Activated CD4-positive, alpha-beta T cell treated with anti-CD3 and anti-CD28 coated beads, Interleukin-2, amount 10 ng/mL, durations not matched to agents 7 days and 5 days (primary cell): ENCODE measurements around the gene TENM4. TPM values are rescaled to one million over a fixed set of nuclear protein-coding genes. Genes with fewer than 3 reads are reported as not detected.

Experiments
- CTCF ChIA-PET: fragments of 350-600 bp; sonication (Branson Sonifier 250); formaldehyde crosslinking; loops from one replicate; lab custom pipeline; 2021; ENCODE audit warnings: antibody characterized with exemption; lab: Charles Lee
- POLR2A ChIA-PET: fragments of 350-600 bp; sonication (Branson Sonifier 250); formaldehyde crosslinking; loops from one replicate; lab custom pipeline; 2021; ENCODE audit warnings: antibody characterized with exemption; lab: Charles Lee
- DNase-seq: peaks from one replicate; pipeline ENCODE4 v3.0.0-alpha.2; 2020
- H3K27ac Mint-ChIP-seq: one replicate; pipeline ENCODE4 v1.8.0; 2021; ENCODE audit warnings: mild to moderate bottlenecking, moderate library complexity, mixed read lengths
- H3K27me3 Mint-ChIP-seq: one replicate; pipeline ENCODE4 v1.8.0; 2021; ENCODE audit warnings: mixed read lengths
- H3K36me3 Mint-ChIP-seq: one replicate; pipeline ENCODE4 v1.8.0; 2021; ENCODE audit warnings: low read depth, mixed read lengths
- H3K4me1 Mint-ChIP-seq: one replicate; pipeline ENCODE4 v1.8.0; 2021; ENCODE audit warnings: mixed read lengths
- H3K4me3 Mint-ChIP-seq: one replicate; pipeline ENCODE4 v1.8.0; 2021; ENCODE audit warnings: mild to moderate bottlenecking, moderate library complexity, mixed read lengths
- H3K9me3 Mint-ChIP-seq: one replicate; pipeline ENCODE4 v1.8.0; 2021; ENCODE audit warnings: mixed read lengths
- total RNA-seq, 2 experiments: library from RNA; stranded (reverse); gene quantifications; one replicate each; pipeline ENCODE4 v1.2.3, GENCODE V29; 2021

TENM4 gene
- total RNA-seq, 2 experiments from 2014 or later, result not detected

- no peak for DNase-seq
- ChIA-PET CTCF (interaction anchor here (3.8 kb wide), 1 partner anchor 9 kb away, joined by 16 read pairs; no protein-coding TSS in a partner anchor), POLR2A (no interaction called here)
- Mint-ChIP-seq H3K36me3 (no peaks in the 10 kb centered on the region), H3K4me1 (no peaks in the 10 kb centered on the region), H3K27me3 (no peaks in the 10 kb centered on the region), H3K9me3 (no peaks in the 10 kb centered on the region), H3K27ac (no peak overlapping the region), H3K4me3 (no peak overlapping the region)
These were observed 786.0 kb downstream of the TENM4 start for GRCh38 chr11:78654866-78655265.

- H3K4me1 Mint-ChIP-seq, result no peaks in the 10 kb centered on the region
- H3K9me3 Mint-ChIP-seq, result no peaks in the 10 kb centered on the region
- no peaks in the 10 kb centered on the region for H3K27me3 Mint-ChIP-seq
- H3K4me3 Mint-ChIP-seq, result no peak overlapping the region
- H3K36me3 Mint-ChIP-seq, result no peaks in the 10 kb centered on the region
- H3K27ac Mint-ChIP-seq, result no peak overlapping the region
- ChIA-PET POLR2A (no interaction called here), CTCF (no interaction called here)
- DNase-seq, result no peak
These were observed 786.8 kb downstream of the TENM4 start for GRCh38 chr11:78654071-78654470.

GRCh38 chr11:78653294-78653909 lies 787.4 kb downstream of the TENM4 start:
- no peaks in the 10 kb centered on the region for H3K4me1 Mint-ChIP-seq
- DNase-seq, result no peak
- no peaks in the 10 kb centered on the region for H3K36me3 Mint-ChIP-seq
- H3K27me3 Mint-ChIP-seq, result no peaks in the 10 kb centered on the region
- H3K4me3 Mint-ChIP-seq, result no peak overlapping the region
- ChIA-PET CTCF (no interaction called here), POLR2A (no interaction called here)
- no peak overlapping the region for H3K27ac Mint-ChIP-seq
- H3K9me3 Mint-ChIP-seq, result no peaks in the 10 kb centered on the region

- ChIA-PET CTCF (no interaction called here), POLR2A (no interaction called here)
- H3K27me3 Mint-ChIP-seq, result no peaks in the 10 kb centered on the region
- H3K4me1 Mint-ChIP-seq, result no peaks in the 10 kb centered on the region
- no peaks in the 10 kb centered on the region for H3K36me3 Mint-ChIP-seq
- no peaks in the 10 kb centered on the region for H3K9me3 Mint-ChIP-seq
- no peak for DNase-seq
- H3K4me3 Mint-ChIP-seq, result no peak overlapping the region
- H3K27ac Mint-ChIP-seq, result no peak overlapping the region
These were observed 788.0 kb downstream of the TENM4 start for GRCh38 chr11:78652843-78653239.

GRCh38 chr11:78651923-78652842 lies 788.6 kb downstream of the TENM4 start:
- POLR2A ChIA-PET, result no interaction called here
- Mint-ChIP-seq H3K9me3 (no peaks in the 10 kb centered on the region), H3K27me3 (no peaks in the 10 kb centered on the region), H3K4me3 (no peak overlapping the region), H3K27ac (no peak overlapping the region), H3K4me1 (no peaks in the 10 kb centered on the region), H3K36me3 (no peaks in the 10 kb centered on the region)
- CTCF ChIA-PET, result no interaction called here
- DNase-seq, result no peak

- H3K4me3 Mint-ChIP-seq, result no peak overlapping the region
- no peak for DNase-seq
- no peaks in the 10 kb centered on the region for H3K36me3 Mint-ChIP-seq
- H3K27ac Mint-ChIP-seq, result no peak overlapping the region
- no peaks in the 10 kb centered on the region for H3K9me3 Mint-ChIP-seq
- POLR2A ChIA-PET, result no interaction called here
- H3K4me1 Mint-ChIP-seq, result no peaks in the 10 kb centered on the region
- CTCF ChIA-PET, result no interaction called here
- H3K27me3 Mint-ChIP-seq, result peaks cover 2% of the 10 kb centered on the region
These were observed 789.6 kb downstream of the TENM4 start for GRCh38 chr11:78651136-78651775.

- Mint-ChIP-seq H3K9me3 (no peaks in the 10 kb centered on the region), H3K4me1 (no peaks in the 10 kb centered on the region), H3K27ac (no peak overlapping the region), H3K4me3 (no peak overlapping the region), H3K36me3 (no peaks in the 10 kb centered on the region), H3K27me3 (peaks cover 2% of the 10 kb centered on the region)
- POLR2A ChIA-PET, result no interaction called here
- CTCF ChIA-PET, result no interaction called here
- DNase-seq, result no peak
These were observed 791.2 kb downstream of the TENM4 start for GRCh38 chr11:78649361-78650215.

GRCh38 chr11:78647986-78648875 lies 792.6 kb downstream of the TENM4 start:
- DNase-seq, result no peak
- ChIA-PET CTCF (interaction anchor here (0.5 kb wide), 1 partner anchor 14 kb away, joined by 3 read pairs; no protein-coding TSS in a partner anchor), POLR2A (no interaction called here)
- Mint-ChIP-seq H3K9me3 (no peaks in the 10 kb centered on the region), H3K36me3 (no peaks in the 10 kb centered on the region), H3K27me3 (peaks cover 2% of the 10 kb centered on the region), H3K4me3 (no peak overlapping the region), H3K27ac (no peak overlapping the region), H3K4me1 (peaks cover 2% of the 10 kb centered on the region)

GRCh38 chr11:78647266-78647915 lies 793.4 kb downstream of the TENM4 start:
- H3K4me1 Mint-ChIP-seq, result peaks cover 6% of the 10 kb centered on the region
- H3K36me3 Mint-ChIP-seq, result no peaks in the 10 kb centered on the region
- H3K27ac Mint-ChIP-seq, result no peak overlapping the region
- no peak overlapping the region for H3K4me3 Mint-ChIP-seq
- POLR2A ChIA-PET, result no interaction called here
- H3K27me3 Mint-ChIP-seq, result peaks cover 2% of the 10 kb centered on the region
- DNase-seq, result no peak
- CTCF ChIA-PET, result interaction anchor here (0.6 to 2.8 kb wide), 3 partner anchors 9 to 460 kb away, joined by 4 to 16 read pairs (median 4); no protein-coding TSS in a partner anchor
- no peaks in the 10 kb centered on the region for H3K9me3 Mint-ChIP-seq

- CTCF ChIA-PET, result interaction anchor here (1.3 to 2.9 kb wide), 3 partner anchors 10 to 461 kb away, joined by 4 to 16 read pairs (median 10); no protein-coding TSS in a partner anchor
- peaks cover 6% of the 10 kb centered on the region for H3K4me1 Mint-ChIP-seq
- H3K36me3 Mint-ChIP-seq, result no peaks in the 10 kb centered on the region
- POLR2A ChIA-PET, result no interaction called here
- no peak overlapping the region for H3K4me3 Mint-ChIP-seq
- H3K9me3 Mint-ChIP-seq, result no peaks in the 10 kb centered on the region
- peak; percentile 70 for DNase-seq
- no peak overlapping the region for H3K27ac Mint-ChIP-seq
- H3K27me3 Mint-ChIP-seq, result peaks cover 2% of the 10 kb centered on the region
These were observed 794.2 kb downstream of the TENM4 start for GRCh38 chr11:78646564-78647185.
